Measurements from ENCODE around the gene IKZF1.

Gene IKZF1

GRCh38 chr7:50358779-50359178, 54.3 kb downstream of the IKZF1 start:
- Histone ChIP-seq H4K20me1 (peaks cover 95% of the 10 kb centered on the region), H3K9me3 (no peaks in the 10 kb centered on the region), H3K36me3 (peaks cover 99% of the 10 kb centered on the region), H3K4me3 (no peak overlapping the region), H3K27me3 (no peaks in the 10 kb centered on the region), H3K4me2 (no peak overlapping the region), H3K27ac (0 out of 2 replicates have a peak overlapping the region, but pooled peaks have one; percentile 5), H3K9ac (no peak overlapping the region), H3K4me1 (peaks cover 39% of the 10 kb centered on the region)
- no peak for TF ChIP-seq Cebpa-rat (IDR thresholded peaks at IDR 0.05)

GRCh38 chr7:50359258-50359994, 54.9 kb downstream of the IKZF1 start:
- no peak overlapping the region for H3K4me3 ChIP-seq

DNA sequence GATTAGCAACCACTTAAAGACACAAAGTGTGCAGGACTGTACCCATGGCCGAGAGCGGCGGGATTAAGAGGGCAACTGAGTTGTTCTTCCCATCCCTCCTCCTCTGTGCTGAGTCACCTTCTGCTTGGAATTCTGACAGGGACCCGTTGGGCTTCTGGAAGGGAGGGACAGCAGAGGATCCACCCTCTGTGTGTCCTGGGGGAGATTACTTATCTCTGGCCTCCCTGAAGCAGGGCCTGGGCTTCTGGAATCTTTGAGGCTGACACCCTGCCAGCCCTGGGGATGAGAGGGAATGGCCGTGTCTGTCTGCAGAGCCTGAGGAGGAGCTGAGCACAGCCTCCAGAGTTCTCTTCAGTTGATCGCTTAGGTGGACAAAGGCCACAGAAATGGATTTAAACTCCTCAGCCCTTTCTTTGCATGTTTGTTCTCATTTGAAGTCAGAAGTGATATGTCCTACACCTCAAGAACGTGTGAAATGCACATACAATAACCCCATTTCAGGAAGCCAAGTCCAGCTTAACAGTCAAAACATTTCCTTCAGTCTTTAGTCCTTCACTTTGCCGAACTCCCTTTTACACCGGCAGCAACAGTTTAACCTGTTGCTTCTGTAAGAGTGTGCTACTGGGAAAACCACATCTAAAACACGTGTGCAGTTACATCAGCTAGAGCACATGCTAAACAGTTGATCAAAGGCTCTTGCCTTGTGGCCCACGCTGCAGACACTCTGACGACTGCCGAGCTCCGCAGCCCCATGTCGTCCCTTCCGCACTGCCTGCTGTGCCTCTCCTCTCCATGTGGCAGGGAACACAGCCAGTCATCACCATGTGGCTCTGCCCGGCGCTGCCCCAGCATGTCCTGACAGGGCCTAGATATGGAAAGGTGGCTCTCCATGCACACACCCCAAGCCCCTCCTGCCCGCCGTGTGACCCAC, 55.7 kb downstream of the IKZF1 start:
- no peak overlapping the region for H3K4me3 ChIP-seq
- peaks cover 44% of the 10 kb centered on the region for H3K4me1 ChIP-seq
- H3K27me3 ChIP-seq, result no peaks in the 10 kb centered on the region
- H3K9me3 ChIP-seq, result peaks cover 5% of the 10 kb centered on the region; the same call in 1 of the 2 replicates
- no peak for TF ChIP-seq Cebpa-rat (IDR thresholded peaks at IDR 0.05)
- peaks cover 99% of the 10 kb centered on the region for H3K36me3 ChIP-seq
- H3K27ac ChIP-seq, result peak overlapping the region; percentile 66
- peak overlapping the region; percentile 3; the same call in 1 of the 2 replicates for H3K9ac ChIP-seq
- H4K20me1 ChIP-seq, result peaks cover 95% of the 10 kb centered on the region
- H3K4me2 ChIP-seq, result no peak overlapping the region

More at GRCh38 chr7:50359258-50359994, 54.9 kb downstream of the IKZF1 start:
- Histone ChIP-seq H3K4me2 (no peak overlapping the region), H3K36me3 (peaks cover 99% of the 10 kb centered on the region), H3K9me3 (no peaks in the 10 kb centered on the region), H4K20me1 (peaks cover 95% of the 10 kb centered on the region), H3K4me1 (peaks cover 39% of the 10 kb centered on the region), H3K27me3 (no peaks in the 10 kb centered on the region), H3K27ac (peak overlapping the region; percentile 66), H3K9ac (no peak overlapping the region)
- TF ChIP-seq Cebpa-rat (IDR thresholded peaks at IDR 0.05), result no peak

DNA sequence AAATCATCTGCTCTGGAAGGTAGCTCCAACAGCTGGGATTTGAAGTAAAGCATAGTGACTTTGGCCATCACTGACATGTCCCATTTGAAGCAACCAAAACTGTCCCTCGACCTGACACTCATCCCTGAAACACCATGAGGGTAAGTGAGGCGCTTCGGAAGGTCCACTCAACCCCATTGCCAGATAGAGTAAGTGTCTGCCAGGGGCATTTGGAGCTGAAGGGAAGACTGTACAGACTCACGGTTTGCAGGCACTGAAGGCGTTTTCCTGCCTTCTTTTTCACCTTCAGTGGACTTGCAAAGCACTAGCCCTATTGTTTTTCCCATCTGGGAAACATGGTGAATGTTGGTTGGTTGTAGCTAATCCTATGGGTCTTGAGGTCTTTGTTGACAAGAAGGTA, 57.6 kb downstream of the IKZF1 start:
- no peaks in the 10 kb centered on the region for H3K27me3 ChIP-seq
- no peak overlapping the region for H3K4me3 ChIP-seq
- peaks cover 44% of the 10 kb centered on the region for H3K4me1 ChIP-seq
- peaks cover 16% of the 10 kb centered on the region for H3K9me3 ChIP-seq
- H4K20me1 ChIP-seq, result peaks cover 94% of the 10 kb centered on the region
- H3K36me3 ChIP-seq, result peaks cover 100% of the 10 kb centered on the region
- no peak overlapping the region for H3K9ac ChIP-seq
- H3K4me2 ChIP-seq, result peak overlapping the region; percentile 11; the same call in 1 of the 2 replicates
- TF ChIP-seq Cebpa-rat (IDR thresholded peaks at IDR 0.05), result no peak
- peak overlapping the region; percentile 37; the same call in 1 of the 2 replicates for H3K27ac ChIP-seq

- no peak overlapping the region for H3K4me3 ChIP-seq
- H4K20me1 ChIP-seq, result peaks cover 96% of the 10 kb centered on the region
- no peak overlapping the region for H3K9ac ChIP-seq
- H3K9me3 ChIP-seq, result peaks cover 23% of the 10 kb centered on the region
- no peak for TF ChIP-seq Cebpa-rat (IDR thresholded peaks at IDR 0.05)
- H3K27me3 ChIP-seq, result no peaks in the 10 kb centered on the region
- H3K4me1 ChIP-seq, result peaks cover 44% of the 10 kb centered on the region
- H3K36me3 ChIP-seq, result peaks cover 100% of the 10 kb centered on the region
- peak overlapping the region; percentile 11; the same call in 1 of the 2 replicates for H3K4me2 ChIP-seq
- H3K27ac ChIP-seq, result peak overlapping the region; percentile 37
Measured at GRCh38 chr7:50362712-50363282, 58.3 kb downstream of the IKZF1 start.

DNA sequence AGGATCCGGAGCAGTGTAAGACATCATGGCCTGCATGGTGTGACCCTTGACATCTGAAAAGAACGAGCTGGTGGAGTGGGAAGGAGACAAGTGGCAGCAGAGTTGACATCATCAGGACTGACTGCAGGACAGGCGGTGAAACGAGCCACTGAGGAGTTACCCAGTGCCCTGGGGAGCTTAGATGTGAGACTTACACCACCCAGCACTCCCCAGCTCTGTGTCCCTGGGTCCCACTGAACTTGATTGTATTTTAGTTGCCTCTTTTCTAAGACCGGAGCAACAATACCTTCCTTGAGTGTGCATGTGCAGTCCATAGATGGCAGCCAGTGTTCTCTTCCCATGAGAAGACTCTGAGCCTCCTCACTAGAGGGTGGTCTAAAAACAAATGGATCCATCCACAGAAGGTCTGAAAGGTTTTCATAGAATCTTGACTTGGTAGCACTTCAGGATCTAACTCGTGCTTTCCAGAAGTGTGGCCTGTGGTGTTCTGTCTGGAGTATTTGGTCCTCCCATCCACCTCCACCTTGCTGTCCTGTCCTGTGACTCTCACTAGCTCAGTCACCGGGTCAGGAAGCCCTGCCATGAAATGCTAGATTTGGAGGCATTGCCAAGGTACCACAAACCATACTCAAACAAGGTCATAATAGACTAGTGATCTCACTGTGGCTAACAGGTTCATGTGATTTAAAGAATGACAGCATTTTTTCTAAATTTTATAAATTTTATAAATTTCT, 59.0 kb downstream of the IKZF1 start:
- H3K9me3 ChIP-seq, result peaks cover 30% of the 10 kb centered on the region
- TF ChIP-seq Cebpa-rat (IDR thresholded peaks at IDR 0.05), result no peak
- peaks cover 91% of the 10 kb centered on the region for H4K20me1 ChIP-seq
- peak overlapping the region; percentile 37 for H3K27ac ChIP-seq
- H3K9ac ChIP-seq, result no peak overlapping the region
- no peak overlapping the region for H3K4me3 ChIP-seq
- peaks cover 44% of the 10 kb centered on the region for H3K4me1 ChIP-seq
- H3K36me3 ChIP-seq, result peaks cover 100% of the 10 kb centered on the region
- 0 out of 2 replicates have a peak overlapping the region, but pooled peaks have one; percentile 11 for H3K4me2 ChIP-seq
- no peaks in the 10 kb centered on the region for H3K27me3 ChIP-seq

GRCh38 chr7:50364645-50365044, 60.1 kb downstream of the IKZF1 start:
- no peaks in the 10 kb centered on the region for H3K27me3 ChIP-seq
- H3K36me3 ChIP-seq, result peaks cover 100% of the 10 kb centered on the region
- H4K20me1 ChIP-seq, result peaks cover 91% of the 10 kb centered on the region
- no peak overlapping the region for H3K27ac ChIP-seq
- no peak overlapping the region for H3K4me3 ChIP-seq
- no peak overlapping the region for H3K9ac ChIP-seq
- peaks cover 38% of the 10 kb centered on the region for H3K9me3 ChIP-seq
- H3K4me2 ChIP-seq, result no peak overlapping the region
- no peak for TF ChIP-seq Cebpa-rat (IDR thresholded peaks at IDR 0.05)
- peaks cover 42% of the 10 kb centered on the region for H3K4me1 ChIP-seq

- Histone ChIP-seq H3K4me1 (peaks cover 32% of the 10 kb centered on the region), H3K36me3 (peaks cover 99% of the 10 kb centered on the region)
Measured at GRCh38 chr7:50366311-50366710, 61.8 kb downstream of the IKZF1 start.

DNA sequence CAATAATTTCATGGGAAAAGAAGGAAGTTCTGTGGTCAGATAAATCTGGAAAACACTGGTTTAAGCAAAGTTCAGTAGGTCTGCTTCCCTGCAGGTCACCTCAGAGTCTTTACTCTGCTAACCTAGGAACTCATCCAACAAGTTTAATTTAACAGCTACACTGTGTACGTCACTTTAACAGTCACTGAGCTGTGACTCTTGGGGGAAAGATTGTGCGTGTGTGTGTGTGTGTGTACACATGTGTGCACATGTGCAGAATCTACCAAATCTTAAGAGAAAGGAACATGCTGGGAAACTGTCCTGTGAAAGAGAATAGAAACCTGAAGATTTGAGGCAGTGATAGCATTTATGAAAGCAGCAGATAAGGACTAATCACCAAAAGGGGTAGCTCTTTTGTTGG, 62.6 kb downstream of the IKZF1 start:
- Histone ChIP-seq H3K9me3 (peaks cover 38% of the 10 kb centered on the region), H3K27me3 (0 out of 2 replicates have a peak, but pooled peaks cover 3% of the 10 kb centered on the region)
- TF ChIP-seq Cebpa-rat (IDR thresholded peaks at IDR 0.05), result no peak

More at GRCh38 chr7:50366311-50366710, 61.8 kb downstream of the IKZF1 start:
- Histone ChIP-seq H4K20me1 (peaks cover 84% of the 10 kb centered on the region), H3K4me3 (no peak overlapping the region), H3K27ac (no peak overlapping the region), H3K27me3 (no peaks in the 10 kb centered on the region), H3K4me2 (no peak overlapping the region), H3K9ac (no peak overlapping the region), H3K9me3 (peaks cover 38% of the 10 kb centered on the region)
- no peak for TF ChIP-seq Cebpa-rat (IDR thresholded peaks at IDR 0.05)

More for the DNA sequence above, 62.6 kb downstream of the IKZF1 start:
- Histone ChIP-seq H3K27ac (no peak overlapping the region), H3K4me1 (peaks cover 32% of the 10 kb centered on the region), H3K9ac (no peak overlapping the region), H4K20me1 (peaks cover 82% of the 10 kb centered on the region), H3K4me2 (no peak overlapping the region), H3K4me3 (no peak overlapping the region), H3K36me3 (peaks cover 99% of the 10 kb centered on the region)

All from BLaER1 (cell line).